Right cardiac atrium (tissue), 5 donors: ENCODE results near the gene GLI3. TPM values are rescaled to one million over a fixed set of nuclear protein-coding genes. Genes with fewer than 3 reads are reported as not detected.

Experiments used
- ATAC-seq, 2 donors: fragments of 200-7000 bp; cut with Tn5 transposase; one replicate each; pipeline versions ENCODE4 v1.8.0 to v1.9.1; 2020; ENCODE audit warnings: moderate library complexity in 2 of 2, mild to moderate bottlenecking in 1 of 2
- DNase-seq, 3 donors: peaks; one replicate each; pipeline ENCODE4 v3.0.0-alpha.2; 2020
- H3K27ac ChIP-seq: one replicate; pipeline ENCODE4 v1.5.1; 2013; ENCODE audit warnings: mild to moderate bottlenecking, low read length, control low read depth, moderate library complexity
- H3K27me3 ChIP-seq: one replicate; pipeline ENCODE4 v1.6.1; 2013; ENCODE audit not compliant: control insufficient read depth, insufficient read depth
- H3K4me1 ChIP-seq: one replicate; pipeline ENCODE4 v1.6.1; 2013; ENCODE audit warnings: low read length; ENCODE audit not compliant: control insufficient read depth, insufficient read depth
- H3K4me3 ChIP-seq: one replicate; pipeline ENCODE4 v1.5.1; 2013; ENCODE audit warnings: low read length, control low read depth
- H3K9me3 ChIP-seq: one replicate; pipeline ENCODE4 v1.6.1; 2013; ENCODE audit warnings: low read length; ENCODE audit not compliant: control insufficient read depth
- WGBS: extraction: QIAGEN DNeasy Blood & Tissue Kit; methylation state at CpG from one replicate; pipeline ENCODE4 v1.1.7; 2013; 5-methylcytosine and 5-hydroxymethylcytosine counted together
- intact Hi-C, 4 donors: fragments of 100-400 bp; cut with DNase I; formaldehyde crosslinking; loops; one replicate each; pipeline versions ENCODE4 v1.11.0 to v1.14.0; 2022 to 2023
- polyA plus RNA-seq: library from polyadenylated mRNA; stranded (reverse); fragments of 200-250 nt; gene quantifications from one replicate; pipeline ENCODE4 v1.2.3, GENCODE V29; 2013
- total RNA-seq, 4 donors: library from RNA; stranded (reverse); fragmentation: NEBNext Ultra II Directional; extraction: Animal tissue kit (Norgen Biotek cat#: 25700); gene quantifications; one replicate each; pipeline ENCODE4 v1.2.1, GENCODE V29; 2021
- donor health status: healthy with polysubstance abuse.
- donor health status: DM: no; HTN: yes; CAD: no.
- donor health status: DM: no; HTN: no; CAD: no.
- donor health status: DM: no; HTN: yes; CAD: no; lungs with severe emphysema.
- donor health status: DM: yes; HTN: yes; CAD: no.

Gene GLI3
- total and polyA plus RNA-seq, 5 donors = 0.50 to 3.5 (median 2.5) TPM

GRCh38 chr7:42138691-42139090 is 98.3 kb downstream of the GLI3 start:
- Histone ChIP-seq H3K27me3 (no peaks in the 10 kb centered on the region), H3K4me3 (no peak overlapping the region), H3K9me3 (no peaks in the 10 kb centered on the region), H3K4me1 (no peaks in the 10 kb centered on the region), H3K27ac (no peak overlapping the region)
- no peak for DNase-seq
- intact Hi-C loops = no loop called here
- no peak for ATAC-seq
- 60% methylated on average over 6 of the region's 6 CpGs for WGBS

GRCh38 chr7:42137941-42138340 is 99.1 kb downstream of the GLI3 start:
- no peak for ATAC-seq
- intact Hi-C loops = no loop called here
- H3K27me3 ChIP-seq = no peaks in the 10 kb centered on the region
- no peak overlapping the region for H3K4me3 ChIP-seq
- H3K4me1 ChIP-seq = no peaks in the 10 kb centered on the region
- 78% methylated on average over 4 of the region's 4 CpGs for WGBS
- H3K27ac ChIP-seq = no peak overlapping the region
- no peaks in the 10 kb centered on the region for H3K9me3 ChIP-seq
- DNase-seq = no peak

- ATAC-seq (no peak), DNase-seq (no peak)
- Histone ChIP-seq H3K9me3 (no peaks in the 10 kb centered on the region), H3K4me1 (no peaks in the 10 kb centered on the region), H3K4me3 (no peak overlapping the region), H3K27me3 (no peaks in the 10 kb centered on the region), H3K27ac (no peak overlapping the region)
- WGBS = 94% methylated on average over 3 of the region's 3 CpGs
- intact Hi-C loops = no loop called here
Measured at GRCh38 chr7:42137431-42137830, 99.6 kb downstream of the GLI3 start.

GRCh38 chr7:42135728-42136127 is 101.3 kb downstream of the GLI3 start:
- H3K4me1 ChIP-seq = no peaks in the 10 kb centered on the region
- no peak overlapping the region for H3K4me3 ChIP-seq
- ATAC-seq (no peak), DNase-seq (no peak)
- H3K27me3 ChIP-seq = no peaks in the 10 kb centered on the region
- no peaks in the 10 kb centered on the region for H3K9me3 ChIP-seq
- H3K27ac ChIP-seq = no peak overlapping the region
- 96% methylated on average over 1 of the region's 1 CpG for WGBS
- intact Hi-C loops = no loop called here

GRCh38 chr7:42134276-42134876 is 102.6 kb downstream of the GLI3 start:
- Histone ChIP-seq H3K4me1 (no peaks in the 10 kb centered on the region), H3K4me3 (no peak overlapping the region), H3K9me3 (no peaks in the 10 kb centered on the region), H3K27me3 (no peaks in the 10 kb centered on the region), H3K27ac (no peak overlapping the region)
- 88% methylated on average over 10 of the region's 10 CpGs for WGBS
- intact Hi-C loops = no loop called here
- ATAC-seq (no peak), DNase-seq (no peak)

- Histone ChIP-seq H3K4me1 (no peaks in the 10 kb centered on the region), H3K9me3 (no peaks in the 10 kb centered on the region), H3K4me3 (no peak overlapping the region), H3K27ac (no peak overlapping the region), H3K27me3 (no peaks in the 10 kb centered on the region)
- DNase-seq = no peak
- ATAC-seq = no peak
- 74% methylated on average over 3 of the region's 3 CpGs for WGBS
- intact Hi-C loops = no loop called here
Measured at GRCh38 chr7:42133321-42133720, 103.7 kb downstream of the GLI3 start.

- 84% methylated on average over 2 of the region's 2 CpGs for WGBS
- intact Hi-C loops = no loop called here
- DNase-seq (no peak), ATAC-seq (no peak)
- no peaks in the 10 kb centered on the region for H3K4me1 ChIP-seq
- H3K4me3 ChIP-seq = no peak overlapping the region
- H3K9me3 ChIP-seq = no peaks in the 10 kb centered on the region
- H3K27me3 ChIP-seq = no peaks in the 10 kb centered on the region
- no peak overlapping the region for H3K27ac ChIP-seq
Measured at GRCh38 chr7:42128703-42129102, 108.3 kb downstream of the GLI3 start.

GRCh38 chr7:42127232-42127622 is 109.8 kb downstream of the GLI3 start:
- no peaks in the 10 kb centered on the region for H3K9me3 ChIP-seq
- H3K4me1 ChIP-seq = no peaks in the 10 kb centered on the region
- ATAC-seq (no peak), DNase-seq (no peak)
- no peak overlapping the region for H3K4me3 ChIP-seq
- H3K27ac ChIP-seq = no peak overlapping the region
- no peaks in the 10 kb centered on the region for H3K27me3 ChIP-seq
- intact Hi-C loops = no loop called here

GRCh38 chr7:42126475-42127231 is 110.4 kb downstream of the GLI3 start:
- Histone ChIP-seq H3K9me3 (no peaks in the 10 kb centered on the region), H3K27me3 (no peaks in the 10 kb centered on the region), H3K27ac (no peak overlapping the region), H3K4me1 (no peaks in the 10 kb centered on the region), H3K4me3 (no peak overlapping the region)
- ATAC-seq (no peak), DNase-seq (no peak)
- 80% methylated on average over 6 of the region's 6 CpGs for WGBS
- intact Hi-C loops = no loop called here

GRCh38 chr7:42125321-42125720 is 111.7 kb downstream of the GLI3 start:
- ATAC-seq = no peak
- Histone ChIP-seq H3K4me3 (no peak overlapping the region), H3K27me3 (peaks cover under 1% of the 10 kb centered on the region), H3K9me3 (no peaks in the 10 kb centered on the region), H3K4me1 (no peaks in the 10 kb centered on the region), H3K27ac (no peak overlapping the region)
- 80% methylated on average over 8 of the region's 8 CpGs for WGBS
- intact Hi-C loops = no loop called here
- DNase-seq = no peak

GRCh38 chr7:42123716-42124115 is 113.3 kb downstream of the GLI3 start:
- Histone ChIP-seq H3K9me3 (no peaks in the 10 kb centered on the region), H3K4me3 (no peak overlapping the region), H3K4me1 (no peaks in the 10 kb centered on the region), H3K27me3 (peaks cover 3% of the 10 kb centered on the region), H3K27ac (no peak overlapping the region)
- intact Hi-C loops = no loop called here
- ATAC-seq (no peak), DNase-seq (no peak)
- WGBS = 90% methylated on average over 6 of the region's 6 CpGs
